WERI-Rb-1 (cell line): ENCODE data around the gene SLC25A39.

ENCODE experiments used
- DNase-seq: peaks from one replicate; pipeline ENCODE4 v3.0.0-alpha.2; 2020
- H3K27ac ChIP-seq: fragments of 250-450 bp; sonication (Bioruptor Pico); 2 replicates; pipeline ENCODE4 v1.5.1; 2020; ENCODE audit warnings: mild to moderate bottlenecking, moderate library complexity
- H3K27me3 ChIP-seq: fragments of 250-450 bp; sonication (Bioruptor Pico); 2 replicates; pipeline ENCODE4 v1.5.1; 2021; ENCODE audit warnings: mild to moderate bottlenecking, low read depth, moderate library complexity; ENCODE audit not compliant: insufficient read depth, severe bottlenecking
- H3K36me3 ChIP-seq: fragments of 250-450 bp; sonication (Bioruptor Pico); 2 replicates; pipeline ENCODE4 v1.5.1; 2020; ENCODE audit warnings: mild to moderate bottlenecking, moderate library complexity
- H3K4me3 ChIP-seq: 2 replicates; pipeline ENCODE4 v1.5.1; 2011; ENCODE audit warnings: low read depth, mild to moderate bottlenecking, control low read depth, low read length
- H3K9me3 ChIP-seq: fragments of 250-450 bp; sonication (Bioruptor Pico); 2 replicates; pipeline ENCODE4 v1.5.1; 2021; ENCODE audit warnings: mild to moderate bottlenecking, moderate library complexity; ENCODE audit not compliant: severe bottlenecking
- CTCF ChIP-seq: IDR thresholded peaks from 2 replicates; pipeline ENCODE4 v1.5.1; 2011; ENCODE audit warnings: low read depth, mild to moderate bottlenecking, control low read depth, inconsistent platforms, low read length

The SLC25A39 gene

GRCh38 chr17:44327715-44328449 lies 3.3 kb upstream of the SLC25A39 start:
- H3K4me3 ChIP-seq: no peak overlapping the region
- no peaks in the 10 kb centered on the region for H3K27me3 ChIP-seq
- peaks cover 5% of the 10 kb centered on the region for H3K36me3 ChIP-seq
- no peak for DNase-seq
- H3K9me3 ChIP-seq: peaks cover 8% of the 10 kb centered on the region
- TF ChIP-seq CTCF: no peak
- no peak overlapping the region for H3K27ac ChIP-seq

DNA sequence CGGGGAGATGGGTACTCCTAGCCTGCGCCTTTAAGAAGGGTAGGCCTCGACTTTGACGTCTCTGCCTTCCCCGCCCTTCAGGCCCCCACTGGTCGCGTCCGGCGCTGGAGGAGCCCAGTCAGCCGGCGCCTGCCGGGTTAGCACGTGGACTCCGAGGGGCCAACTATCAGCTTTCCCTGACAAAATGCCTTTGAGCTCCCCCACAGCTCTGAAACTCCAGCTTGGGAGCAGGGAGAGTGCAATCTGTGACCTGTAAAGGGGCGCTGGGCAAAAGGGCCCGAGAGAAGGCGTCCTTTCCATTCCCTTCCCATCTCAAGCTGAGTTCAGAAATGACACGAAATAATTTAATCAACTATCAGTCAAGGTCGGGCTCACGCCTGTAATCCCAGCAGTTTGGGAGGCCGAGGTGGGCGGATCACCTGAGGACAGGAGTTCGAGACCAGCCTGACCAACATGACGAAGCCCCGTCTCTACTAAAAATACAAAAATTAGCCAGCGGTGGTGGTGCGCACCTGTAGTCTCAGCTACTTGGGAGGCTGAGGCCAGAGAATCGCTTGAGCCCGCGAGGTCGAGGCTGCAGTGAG lies 2.3 kb upstream of the SLC25A39 start:
- 0 out of 2 replicates have a peak overlapping the region, but pooled peaks have one; percentile 2 for H3K27ac ChIP-seq
- H3K27me3 ChIP-seq: no peaks in the 10 kb centered on the region
- H3K4me3 ChIP-seq: no peak overlapping the region
- TF ChIP-seq CTCF: no peak
- H3K9me3 ChIP-seq: peaks cover 8% of the 10 kb centered on the region
- DNase-seq: peak; percentile 99
- peaks cover 13% of the 10 kb centered on the region for H3K36me3 ChIP-seq

- peaks cover 41% of the 10 kb centered on the region for H3K36me3 ChIP-seq
- H3K4me3 ChIP-seq: peak overlapping the region; percentile 91
- TF ChIP-seq CTCF: no peak
- DNase-seq: no peak
- no peaks in the 10 kb centered on the region for H3K27me3 ChIP-seq
- H3K9me3 ChIP-seq: peaks cover 8% of the 10 kb centered on the region
- peak overlapping the region; percentile 87 for H3K27ac ChIP-seq
These were observed 492 bp downstream of the SLC25A39 start for GRCh38 chr17:44324092-44324570.

DNA sequence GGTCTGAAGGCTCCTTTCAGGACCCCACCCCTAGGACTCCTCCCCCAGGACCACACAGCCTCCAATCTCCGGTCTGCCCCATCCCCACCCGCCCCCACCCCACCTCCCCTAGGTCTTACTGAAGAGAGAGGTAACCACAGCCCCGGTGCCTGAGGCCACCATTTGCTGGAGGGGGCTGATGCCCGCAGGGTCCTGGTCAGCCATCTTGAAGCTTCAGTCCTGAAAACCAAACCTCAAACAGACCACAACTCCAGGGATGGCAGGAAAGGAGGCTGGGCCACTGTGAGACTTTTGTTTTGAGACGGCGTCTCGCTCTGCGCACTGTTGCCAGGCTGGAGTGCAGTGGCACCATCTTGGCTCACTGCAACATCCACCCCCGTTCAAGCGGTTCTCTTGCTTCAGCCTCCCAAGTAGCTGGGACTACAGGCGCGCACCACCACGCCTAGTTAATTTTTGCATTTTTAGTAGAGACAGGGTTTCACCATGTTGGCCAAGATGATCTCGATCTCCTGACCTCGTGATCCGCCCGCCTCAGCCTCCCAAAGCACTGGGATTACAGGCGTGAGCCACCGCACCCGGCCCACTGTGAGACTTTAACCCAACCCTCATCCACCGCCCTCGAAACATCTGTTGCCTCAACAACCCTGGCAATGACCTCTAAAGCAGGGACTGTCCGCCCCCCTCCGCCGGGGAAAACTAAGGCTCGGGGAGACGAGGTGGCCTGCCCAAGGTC lies 1.1 kb downstream of the SLC25A39 start:
- DNase-seq: peak; percentile 66
- peaks cover 8% of the 10 kb centered on the region for H3K9me3 ChIP-seq
- no peaks in the 10 kb centered on the region for H3K27me3 ChIP-seq
- peak overlapping the region; percentile 91 for H3K4me3 ChIP-seq
- TF ChIP-seq CTCF: no peak
- peak overlapping the region; percentile 87 for H3K27ac ChIP-seq
- peaks cover 47% of the 10 kb centered on the region for H3K36me3 ChIP-seq

DNA sequence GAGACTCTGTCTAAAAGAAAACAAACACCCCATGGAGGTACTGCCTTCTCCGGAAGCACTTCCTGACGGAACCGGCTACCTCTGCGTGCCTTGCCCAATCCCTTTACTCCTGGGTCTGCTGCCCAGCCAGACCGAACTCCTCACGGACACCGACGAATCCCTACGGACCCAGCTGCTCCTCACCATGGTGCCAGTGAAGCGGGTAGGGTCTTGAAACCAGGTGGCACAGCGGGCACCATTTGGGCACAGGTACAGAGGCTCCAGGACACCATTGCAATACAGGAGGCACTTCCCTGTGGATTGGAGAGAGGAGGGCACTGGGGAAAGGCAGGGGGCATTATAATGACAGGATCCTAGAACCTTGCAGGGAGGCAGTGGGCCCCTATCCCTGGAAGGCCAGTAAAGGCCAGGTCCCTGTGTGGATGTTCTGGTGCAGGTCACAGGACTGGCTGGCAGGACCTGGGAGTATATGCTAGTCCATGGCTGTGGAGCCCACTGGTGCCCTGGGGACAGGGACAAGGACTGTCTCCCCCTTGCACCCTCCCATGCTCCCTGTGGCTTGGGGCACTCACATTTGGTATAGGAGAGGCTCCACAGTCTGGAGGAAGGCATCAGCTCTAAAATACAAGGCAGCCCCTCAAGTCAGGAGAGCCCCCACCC lies 2.3 kb downstream of the SLC25A39 start:
- peaks cover 57% of the 10 kb centered on the region for H3K36me3 ChIP-seq
- no peak overlapping the region for H3K27ac ChIP-seq
- H3K9me3 ChIP-seq: peaks cover 8% of the 10 kb centered on the region
- TF ChIP-seq CTCF: no peak
- H3K4me3 ChIP-seq: no peak overlapping the region
- H3K27me3 ChIP-seq: no peaks in the 10 kb centered on the region
- DNase-seq: no peak
